ENCODE measurements around the gene CASP7. TPM values are rescaled to one million over a fixed set of nuclear protein-coding genes. Genes with fewer than 3 reads are reported as not detected.

Gene CASP7
- total and polyA plus RNA-seq, 2 donors (not counting 1 experiment from before 2014, with no cell fraction given), result 5.7 to 23.9 TPM

DNA sequence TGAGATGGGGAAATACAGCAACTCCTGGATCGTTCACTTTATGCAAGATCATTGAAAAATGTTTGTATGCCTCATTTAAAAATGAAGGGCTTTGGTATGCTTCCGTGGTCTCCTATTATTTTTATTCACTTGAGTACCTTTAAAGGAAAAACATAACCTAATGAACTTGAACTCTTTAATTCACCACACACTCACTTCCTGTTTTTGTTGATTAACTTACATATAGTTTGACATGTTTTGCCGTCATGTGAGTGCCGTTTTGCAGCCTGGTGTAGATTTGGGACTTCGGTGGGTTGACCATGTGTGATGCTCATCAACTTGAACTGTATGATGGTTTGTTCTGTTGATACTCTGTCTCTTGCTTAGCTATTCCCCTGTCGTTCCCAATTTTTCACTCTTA is 28.9 kb downstream of the CASP7 start:
- TF ChIP-seq, protein P1, sequence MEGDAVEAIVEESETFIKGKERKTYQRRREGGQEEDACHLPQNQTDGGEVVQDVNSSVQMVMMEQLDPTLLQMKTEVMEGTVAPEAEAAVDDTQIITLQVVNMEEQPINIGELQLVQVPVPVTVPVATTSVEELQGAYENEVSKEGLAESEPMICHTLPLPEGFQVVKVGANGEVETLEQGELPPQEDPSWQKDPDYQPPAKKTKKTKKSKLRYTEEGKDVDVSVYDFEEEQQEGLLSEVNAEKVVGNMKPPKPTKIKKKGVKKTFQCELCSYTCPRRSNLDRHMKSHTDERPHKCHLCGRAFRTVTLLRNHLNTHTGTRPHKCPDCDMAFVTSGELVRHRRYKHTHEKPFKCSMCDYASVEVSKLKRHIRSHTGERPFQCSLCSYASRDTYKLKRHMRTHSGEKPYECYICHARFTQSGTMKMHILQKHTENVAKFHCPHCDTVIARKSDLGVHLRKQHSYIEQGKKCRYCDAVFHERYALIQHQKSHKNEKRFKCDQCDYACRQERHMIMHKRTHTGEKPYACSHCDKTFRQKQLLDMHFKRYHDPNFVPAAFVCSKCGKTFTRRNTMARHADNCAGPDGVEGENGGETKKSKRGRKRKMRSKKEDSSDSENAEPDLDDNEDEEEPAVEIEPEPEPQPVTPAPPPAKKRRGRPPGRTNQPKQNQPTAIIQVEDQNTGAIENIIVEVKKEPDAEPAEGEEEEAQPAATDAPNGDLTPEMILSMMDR (IDR thresholded peaks at IDR 0.05), result no peak
- no peak for TF ChIP-seq EZH2 (IDR thresholded peaks at IDR 0.05; ENCODE audit: borderline replicate concordance, insufficient read depth, low read depth, low read length, poor library complexity, severe bottlenecking)
- Histone ChIP-seq H4K20me1 (ENCODE audit: control insufficient read depth, insufficient read depth, low read length, poor library complexity, severe bottlenecking) (peaks cover 58% of the 10 kb centered on the region), H3K36me3 (replicated peaks in 1 of 2; ENCODE audit: control extremely low read depth in 1 of 2, control insufficient read depth in 1 of 2, extremely low read depth in 1 of 2, insufficient read depth in 2 of 2, low read length in 1 of 2) (peaks cover 0 to 4% of the 10 kb centered on the region in 2 experiments), H3K27me3 (replicated peaks in 1 of 4; ENCODE audit: control extremely low read depth in 1 of 4, control insufficient read depth in 3 of 4, insufficient read depth in 4 of 4, low read length in 3 of 4) (no peaks in the 10 kb centered on the region), H3K27ac (ENCODE audit: low read length in 2 of 2) (no peak overlapping the region), H3K9ac (ENCODE audit: low read length) (no peak overlapping the region), H2AFZ (ENCODE audit: insufficient read depth, low read depth, low read length, poor library complexity, severe bottlenecking) (no peak overlapping the region), H3K9me3 (ENCODE audit: control extremely low read depth in 1 of 3, control insufficient read depth in 2 of 3, insufficient read depth in 1 of 3, low read length in 2 of 3) (no peaks in the 10 kb centered on the region), H3K4me1 (ENCODE audit: control insufficient read depth in 2 of 2, insufficient read depth in 2 of 2, low read length in 2 of 2) (no peaks in the 10 kb centered on the region), H3K4me2 (replicated peaks; ENCODE audit: low read depth, low read length, poor library complexity, severe bottlenecking) (no peak overlapping the region), H3K4me3 (ENCODE audit: control extremely low read depth in 1 of 5, extremely low read depth in 1 of 5, insufficient read depth in 1 of 5, low read depth in 2 of 5, low read length in 4 of 5) (no peak overlapping the region), H3K79me2 (ENCODE audit: control insufficient read depth, insufficient read depth, low read length) (peaks cover 37% of the 10 kb centered on the region)
- no peak overlapping the region for H3K4me3 Mint-ChIP-seq
- DNase-seq (no peak), ATAC-seq (ENCODE audit: low read depth) (no peak)
- H3K9me3 Mint-ChIP-seq (ENCODE audit: insufficient read depth), result no peaks in the 10 kb centered on the region
- WGBS (ENCODE audit: insufficient coverage), result 95% methylated on average over 4 of the region's 6 CpGs
- intact Hi-C loops (cut with micrococcal nuclease), result no loop called here
- peaks cover 27% of the 10 kb centered on the region for H3K4me1 Mint-ChIP-seq
- POLR2A ChIA-PET, result no interaction called here
- no peak overlapping the region for H3K27ac Mint-ChIP-seq
- CTCF ChIA-PET, result no interaction called here
- H3K27me3 Mint-ChIP-seq, result no peaks in the 10 kb centered on the region

DNA sequence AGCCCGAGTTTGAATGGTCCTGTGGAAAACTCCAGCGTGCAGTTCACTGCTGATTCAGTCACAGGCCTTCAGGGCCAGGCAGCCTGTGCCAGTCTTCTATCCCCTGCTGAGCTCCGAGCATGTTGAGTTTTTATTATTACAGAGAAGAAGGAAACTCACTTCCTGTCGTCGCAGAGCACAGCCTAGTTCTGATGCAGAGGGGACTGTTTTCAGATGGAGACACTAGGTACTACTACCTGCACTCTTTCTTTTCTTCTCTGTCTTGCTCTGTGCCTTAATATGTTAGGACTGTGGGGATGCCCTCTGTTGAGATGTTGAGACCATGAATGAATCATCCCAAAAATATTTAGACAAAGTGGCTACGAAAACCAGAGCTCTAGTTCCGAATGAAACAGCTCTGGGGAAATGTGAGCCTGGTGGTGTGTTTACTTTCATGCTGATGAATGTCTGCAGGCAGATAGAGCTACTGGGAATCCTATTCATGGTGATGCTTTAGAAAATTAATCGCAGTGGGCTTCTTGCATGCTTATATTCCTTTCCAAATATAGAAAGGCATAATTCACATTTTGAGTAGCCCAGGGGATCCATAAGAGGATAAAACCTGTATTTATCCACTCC is 29.6 kb downstream of the CASP7 start:
- H3K9me3 Mint-ChIP-seq (ENCODE audit: insufficient read depth), result no peaks in the 10 kb centered on the region
- no peak for TF ChIP-seq EZH2 (IDR thresholded peaks at IDR 0.05; ENCODE audit: borderline replicate concordance, insufficient read depth, low read depth, low read length, poor library complexity, severe bottlenecking)
- TF ChIP-seq, protein P1 (IDR thresholded peaks at IDR 0.05), result no peak
- Histone ChIP-seq H4K20me1 (ENCODE audit: control insufficient read depth, insufficient read depth, low read length, poor library complexity, severe bottlenecking) (peaks cover 59% of the 10 kb centered on the region), H3K27ac (ENCODE audit: low read length in 2 of 2) (no peak overlapping the region), H3K4me1 (ENCODE audit: control insufficient read depth in 2 of 2, insufficient read depth in 2 of 2, low read length in 2 of 2) (no peaks in the 10 kb centered on the region), H3K4me2 (replicated peaks; ENCODE audit: low read depth, low read length, poor library complexity, severe bottlenecking) (no peak overlapping the region), H2AFZ (ENCODE audit: insufficient read depth, low read depth, low read length, poor library complexity, severe bottlenecking) (no peak overlapping the region), H3K79me2 (ENCODE audit: control insufficient read depth, insufficient read depth, low read length) (peaks cover 41% of the 10 kb centered on the region), H3K36me3 (replicated peaks in 1 of 2; ENCODE audit: control extremely low read depth in 1 of 2, control insufficient read depth in 1 of 2, extremely low read depth in 1 of 2, insufficient read depth in 2 of 2, low read length in 1 of 2) (peaks cover 0 to 4% of the 10 kb centered on the region in 2 experiments), H3K9me3 (ENCODE audit: control extremely low read depth in 1 of 3, control insufficient read depth in 2 of 3, insufficient read depth in 1 of 3, low read length in 2 of 3) (no peaks in the 10 kb centered on the region), H3K4me3 (ENCODE audit: control extremely low read depth in 1 of 5, extremely low read depth in 1 of 5, insufficient read depth in 1 of 5, low read depth in 2 of 5, low read length in 4 of 5) (no peak overlapping the region), H3K9ac (ENCODE audit: low read length) (no peak overlapping the region), H3K27me3 (replicated peaks in 1 of 4; ENCODE audit: control extremely low read depth in 1 of 4, control insufficient read depth in 3 of 4, insufficient read depth in 4 of 4, low read length in 3 of 4) (no peaks in the 10 kb centered on the region)
- H3K4me1 Mint-ChIP-seq, result peaks cover 27% of the 10 kb centered on the region
- ChIA-PET CTCF (interaction anchor here (0.6 kb wide), 1 partner anchor 30 kb away, joined by 3 read pairs; the partner anchor contains the start of gene CASP7), POLR2A (no interaction called here)
- ATAC-seq (ENCODE audit: low read depth), result no peak
- no peak overlapping the region for H3K27ac Mint-ChIP-seq
- no peaks in the 10 kb centered on the region for H3K27me3 Mint-ChIP-seq
- intact Hi-C loops (cut with micrococcal nuclease), result no loop called here
- no peak for DNase-seq
- H3K4me3 Mint-ChIP-seq, result no peak overlapping the region
- WGBS (ENCODE audit: insufficient coverage), result 72% methylated on average over 2 of the region's 8 CpGs

Measured in B cell (primary cell).